HG02588 (cell line): ENCODE data around the gene POFUT2.

Source experiments
- ATAC-seq: cut with Tn5 transposase; IDR thresholded peaks from one replicate; pipeline ENCODE4 v1.9.1; 2021; ENCODE audit warnings: mild to moderate bottlenecking, moderate library complexity; ENCODE audit not compliant: unreplicated experiment

The POFUT2 gene

DNA sequence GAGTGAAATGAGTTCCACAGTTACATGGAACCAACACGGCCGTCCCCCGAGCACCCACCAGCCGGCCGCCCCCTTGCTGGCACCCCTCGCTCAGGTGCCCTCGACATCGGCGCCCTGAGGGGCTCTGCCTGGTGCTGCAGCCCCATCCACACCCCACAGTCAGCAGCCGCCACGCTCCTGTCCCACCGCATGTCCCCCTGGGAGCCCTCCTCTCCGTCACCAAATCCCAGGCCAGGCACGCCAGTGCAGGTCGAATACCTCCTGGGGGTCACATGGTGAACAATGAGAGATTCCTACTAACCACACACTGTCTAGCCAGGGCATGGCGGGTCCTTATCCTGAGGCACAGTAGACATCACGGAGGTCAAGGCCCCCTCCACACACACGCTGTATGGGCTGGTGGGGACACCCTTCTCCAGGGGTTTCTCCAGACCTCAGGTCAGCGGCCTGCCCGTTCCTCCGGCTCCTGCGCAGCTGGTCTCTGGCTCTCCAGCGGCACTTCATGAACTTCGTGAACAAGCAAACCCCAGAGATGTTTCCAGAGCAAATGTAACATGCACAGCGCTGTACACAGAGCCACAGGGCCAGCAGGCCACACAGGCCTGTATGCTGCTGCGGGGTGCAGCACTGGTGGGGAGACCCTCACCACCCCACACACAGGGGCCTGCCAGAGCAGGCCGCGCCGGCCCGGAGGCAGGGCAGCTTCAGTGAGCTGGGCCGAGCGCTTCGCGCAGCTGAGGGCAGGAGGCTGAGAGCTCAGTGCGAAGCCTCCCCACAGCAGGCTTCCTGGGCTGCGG lies 21.8 kb downstream of the POFUT2 start:
- ATAC-seq = no peak

DNA sequence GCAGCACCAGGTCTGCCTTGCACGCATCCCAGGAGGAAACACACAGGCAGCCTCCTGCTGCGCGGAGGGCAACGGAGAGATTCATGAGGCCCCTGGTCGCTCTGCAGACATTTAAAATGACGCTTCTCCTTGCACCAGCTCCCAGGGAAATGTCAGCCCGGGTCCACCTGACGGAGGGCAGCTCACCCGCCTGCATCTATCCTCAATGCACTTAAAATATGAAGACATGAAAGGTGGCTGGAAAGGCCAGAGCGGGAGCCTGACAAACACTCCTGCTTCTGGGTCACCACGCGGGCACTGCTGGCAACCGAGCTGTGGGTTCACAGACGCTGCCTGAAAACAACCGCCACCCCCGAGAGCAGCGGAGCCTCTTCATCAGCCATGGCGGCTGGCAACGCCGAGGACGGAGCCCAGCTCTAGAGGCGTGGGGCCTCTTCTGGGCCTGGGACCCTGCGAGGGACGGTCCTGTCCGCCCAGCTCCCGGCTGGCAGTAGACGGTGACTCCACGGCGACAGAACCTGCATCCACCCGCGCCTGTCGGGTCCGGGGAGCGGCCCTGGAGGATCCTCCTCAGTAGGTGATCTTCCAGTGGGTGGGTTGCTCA lies 22.7 kb downstream of the POFUT2 start:
- ATAC-seq = no peak

DNA sequence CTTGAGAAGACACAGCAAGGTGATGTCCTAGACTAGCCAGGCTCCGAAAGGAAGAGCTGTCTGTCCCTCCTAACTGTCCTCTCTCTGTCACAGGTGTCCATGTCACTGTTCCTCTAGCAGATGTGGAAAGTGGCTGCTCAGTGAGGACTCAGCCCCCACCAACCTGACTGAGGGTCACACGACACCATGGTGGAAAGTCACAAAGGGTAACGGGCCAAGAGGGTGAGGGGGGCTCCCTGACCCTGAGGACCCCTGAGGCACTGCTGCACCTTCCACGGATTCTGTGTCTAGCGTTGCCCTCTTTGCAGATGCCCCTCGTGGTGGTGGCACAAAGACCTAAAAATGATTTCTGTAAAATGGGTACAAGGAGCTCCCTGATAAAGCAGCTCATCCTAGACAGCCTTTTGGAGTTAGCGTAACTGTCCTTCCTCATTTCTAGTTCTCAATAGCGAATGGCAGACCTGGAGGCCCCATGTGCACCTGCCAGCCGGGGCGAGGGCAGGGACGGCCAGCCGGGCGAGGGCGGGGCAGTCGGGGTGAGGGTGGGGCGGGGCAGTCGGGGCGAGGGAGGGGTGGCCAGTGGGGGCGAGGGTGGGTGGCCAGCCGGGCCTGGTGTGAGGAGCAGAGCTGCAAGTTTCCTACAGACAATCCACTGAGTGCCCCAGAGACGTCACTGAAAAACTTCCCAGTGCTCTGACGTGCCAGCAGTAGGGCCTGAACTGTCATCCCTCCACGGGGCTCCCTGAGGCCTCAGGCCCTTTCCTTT lies 23.4 kb downstream of the POFUT2 start:
- no peak for ATAC-seq

DNA sequence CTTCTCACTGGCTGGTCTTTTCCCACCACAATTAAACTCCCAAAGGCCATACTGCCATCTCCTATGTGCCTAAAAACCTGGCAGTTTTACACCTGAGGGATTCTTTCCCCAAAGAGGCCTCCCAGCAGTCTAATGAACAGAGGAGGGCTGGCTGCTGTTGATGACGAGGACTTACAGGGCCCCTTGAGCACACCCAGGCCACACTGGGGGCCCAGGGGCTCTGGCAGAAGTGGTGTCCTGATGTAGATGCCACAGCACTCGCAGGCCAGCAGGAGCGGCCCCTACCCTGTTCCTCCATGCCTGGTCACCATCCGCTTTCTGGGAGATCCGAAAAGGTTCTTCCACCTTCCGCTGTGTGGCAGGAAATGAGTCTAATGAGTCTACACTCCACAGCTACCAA lies 24.2 kb downstream of the POFUT2 start:
- no peak for ATAC-seq

DNA sequence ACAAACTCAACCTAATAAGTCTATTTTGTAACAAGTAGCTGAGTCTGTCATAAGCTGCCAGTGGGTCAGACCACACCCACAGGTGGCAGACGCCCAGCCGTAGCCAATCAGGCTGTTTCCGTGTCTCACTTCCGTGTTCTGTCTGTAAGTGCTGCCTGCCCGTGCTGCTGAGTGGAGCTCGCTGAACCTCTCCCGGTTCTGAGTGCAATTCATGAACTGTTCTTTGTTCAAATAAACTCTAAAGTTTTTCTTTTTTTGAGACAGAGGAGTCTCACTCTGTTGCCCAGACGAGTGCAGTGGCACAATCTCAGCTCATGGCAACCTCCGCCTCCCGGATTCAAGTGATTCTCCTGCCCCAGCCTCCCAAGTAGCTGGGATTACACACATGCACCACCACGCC lies 25.1 kb downstream of the POFUT2 start:
- no peak for ATAC-seq

DNA sequence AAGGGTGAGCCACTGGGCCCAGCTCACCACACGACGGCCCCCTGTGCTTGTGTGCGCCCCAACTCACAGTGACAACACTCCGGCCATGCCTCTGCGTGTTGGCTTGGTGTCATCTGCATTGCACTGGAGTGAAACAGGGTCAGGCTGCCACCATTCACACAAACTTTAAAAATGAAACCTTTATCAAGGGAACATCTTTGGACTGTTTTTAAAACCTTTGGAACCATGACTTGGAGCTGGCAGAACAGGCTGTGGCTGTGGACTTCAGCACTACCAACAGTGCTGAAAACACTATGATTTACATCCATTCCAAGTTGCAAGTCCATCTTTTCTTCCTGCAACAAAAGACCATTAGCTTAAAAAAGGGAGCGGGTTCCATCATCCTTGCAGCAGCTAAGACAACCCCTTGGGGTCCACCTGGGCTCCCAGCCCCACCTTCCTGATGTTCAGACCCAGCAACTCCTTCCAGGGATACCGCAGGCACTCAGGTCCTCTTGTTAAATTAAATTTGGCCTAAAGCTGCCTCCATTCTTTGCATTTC lies 25.6 kb downstream of the POFUT2 start:
- ATAC-seq = no peak

DNA sequence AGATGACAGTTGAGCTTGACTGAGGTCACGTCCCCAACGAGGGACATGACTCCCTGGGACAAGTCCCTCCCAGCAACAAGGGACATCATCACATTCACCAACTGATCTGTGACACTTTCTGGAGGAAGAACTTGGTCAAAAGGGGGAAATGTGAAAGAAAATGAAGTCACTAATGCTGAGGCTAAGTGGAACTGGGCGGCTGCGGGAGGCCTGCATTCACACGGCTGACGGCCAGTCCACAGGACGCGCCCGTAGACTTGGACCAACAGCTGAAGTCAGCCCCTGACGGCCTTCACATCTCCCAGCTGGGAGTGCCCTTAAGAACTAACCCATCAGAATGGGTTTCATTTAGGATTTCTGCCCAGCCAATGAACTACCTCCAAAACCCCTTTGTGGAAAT lies 26.6 kb downstream of the POFUT2 start:
- no peak for ATAC-seq

DNA sequence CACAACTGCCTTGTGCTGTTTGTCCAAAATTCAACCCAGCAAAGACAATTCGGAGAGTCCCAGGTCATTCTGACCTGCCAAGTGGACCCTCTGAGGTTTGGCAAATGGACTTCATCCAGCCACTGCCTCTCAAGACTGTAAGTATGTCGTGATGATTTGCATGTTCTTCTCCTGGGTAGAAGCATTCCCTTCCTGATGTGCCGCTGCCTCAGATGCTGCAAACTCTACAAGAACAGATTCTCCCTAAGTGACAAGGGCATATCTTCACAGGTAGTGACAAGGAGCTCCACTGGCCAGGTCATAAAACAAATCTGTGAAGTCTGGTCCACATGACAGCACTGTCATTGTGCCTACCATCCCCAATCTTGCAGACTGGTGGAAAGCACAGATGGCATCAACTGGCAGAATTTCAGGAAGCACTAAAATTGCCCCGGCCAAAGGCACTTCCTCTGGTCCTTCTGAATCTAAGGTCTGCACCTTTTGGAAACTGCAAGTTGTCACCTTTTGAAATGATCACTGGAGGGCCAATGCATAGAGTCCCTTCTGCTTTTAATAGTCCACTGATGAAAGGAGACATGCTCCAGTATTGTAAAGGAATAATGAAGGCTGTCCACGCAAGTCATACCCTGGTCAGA lies 27.4 kb downstream of the POFUT2 start:
- ATAC-seq = no peak

DNA sequence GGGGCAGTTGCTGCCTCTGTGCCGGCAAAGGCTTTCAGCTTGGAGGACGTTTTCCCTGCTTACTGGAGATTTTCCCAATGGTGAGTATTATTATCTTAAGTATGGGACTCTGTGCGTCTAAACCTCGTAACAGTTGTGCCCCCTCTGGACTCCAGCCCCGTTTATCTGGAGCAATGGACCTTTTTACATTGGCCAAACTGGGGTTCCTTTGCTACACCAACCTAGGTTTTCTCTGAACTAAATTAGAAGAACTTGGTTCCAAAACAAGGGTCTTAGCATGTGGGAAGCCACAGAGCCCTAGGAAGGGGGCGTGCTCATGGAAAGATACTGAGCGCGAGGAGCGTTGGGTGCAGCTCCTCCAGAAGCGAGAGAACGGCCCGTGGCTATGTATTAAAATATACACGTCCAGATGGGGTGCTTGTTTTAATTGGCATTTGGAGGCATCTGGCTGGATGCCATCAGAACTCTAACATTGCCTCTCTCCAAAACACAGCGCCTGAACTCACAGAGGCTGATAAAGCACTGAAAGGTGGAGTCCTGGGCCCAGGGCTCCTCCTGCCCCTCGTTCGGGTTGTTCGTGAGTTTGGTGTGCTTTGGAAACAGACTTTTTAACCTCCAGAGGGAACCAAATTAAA lies 28.4 kb downstream of the POFUT2 start:
- no peak for ATAC-seq

DNA sequence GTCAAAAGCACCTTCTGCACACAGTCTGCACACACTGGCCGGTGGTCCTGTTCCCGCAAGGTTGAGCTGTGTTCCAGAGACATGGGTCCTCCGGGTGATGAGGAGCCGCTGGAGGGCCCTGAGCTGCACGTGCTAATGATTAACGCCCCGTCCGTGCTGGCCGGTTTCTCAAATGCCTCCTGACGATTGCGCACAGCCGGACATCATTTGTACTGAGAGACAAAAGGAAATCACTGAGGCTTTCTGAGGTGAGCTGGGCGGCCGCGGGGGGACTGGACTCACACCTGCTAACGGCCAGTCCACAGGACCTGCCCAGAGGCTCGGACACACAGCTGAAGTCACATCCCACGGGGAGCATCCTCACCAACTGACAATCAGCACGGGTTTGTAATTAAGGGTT lies 29.2 kb downstream of the POFUT2 start:
- no peak for ATAC-seq

DNA sequence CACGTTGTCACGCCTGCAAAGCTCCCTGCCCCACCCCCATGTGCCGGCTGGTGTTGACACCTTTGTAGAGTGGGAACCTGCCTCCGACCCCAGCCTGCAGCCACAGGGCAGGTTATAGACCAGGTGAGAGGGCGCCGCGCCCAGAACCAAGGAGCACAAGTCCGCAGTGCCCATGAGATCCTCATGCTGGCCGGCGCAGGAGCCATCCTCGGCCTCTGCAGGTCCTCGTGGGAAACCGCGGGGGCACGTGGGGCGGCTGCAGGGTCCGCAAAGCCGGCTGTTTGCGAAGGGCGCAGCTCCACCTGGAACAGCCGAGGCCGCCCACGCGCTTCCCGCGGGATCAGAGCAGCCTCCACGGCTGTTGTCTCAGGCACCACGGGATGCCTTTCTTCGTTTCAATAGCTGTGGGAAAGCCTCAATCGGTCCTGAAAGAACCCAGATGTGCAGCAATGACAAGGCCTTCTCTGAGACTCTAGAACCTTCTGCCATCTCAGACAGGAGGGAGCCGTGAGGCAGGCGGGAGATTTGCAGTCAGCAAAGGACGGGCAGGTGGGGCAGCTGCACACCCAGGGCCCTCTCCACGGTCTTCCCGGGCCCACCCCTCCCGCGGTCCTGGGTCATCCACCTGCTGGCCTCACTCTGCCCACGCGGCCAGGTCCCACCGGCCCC lies 29.9 kb downstream of the POFUT2 start:
- ATAC-seq = no peak

DNA sequence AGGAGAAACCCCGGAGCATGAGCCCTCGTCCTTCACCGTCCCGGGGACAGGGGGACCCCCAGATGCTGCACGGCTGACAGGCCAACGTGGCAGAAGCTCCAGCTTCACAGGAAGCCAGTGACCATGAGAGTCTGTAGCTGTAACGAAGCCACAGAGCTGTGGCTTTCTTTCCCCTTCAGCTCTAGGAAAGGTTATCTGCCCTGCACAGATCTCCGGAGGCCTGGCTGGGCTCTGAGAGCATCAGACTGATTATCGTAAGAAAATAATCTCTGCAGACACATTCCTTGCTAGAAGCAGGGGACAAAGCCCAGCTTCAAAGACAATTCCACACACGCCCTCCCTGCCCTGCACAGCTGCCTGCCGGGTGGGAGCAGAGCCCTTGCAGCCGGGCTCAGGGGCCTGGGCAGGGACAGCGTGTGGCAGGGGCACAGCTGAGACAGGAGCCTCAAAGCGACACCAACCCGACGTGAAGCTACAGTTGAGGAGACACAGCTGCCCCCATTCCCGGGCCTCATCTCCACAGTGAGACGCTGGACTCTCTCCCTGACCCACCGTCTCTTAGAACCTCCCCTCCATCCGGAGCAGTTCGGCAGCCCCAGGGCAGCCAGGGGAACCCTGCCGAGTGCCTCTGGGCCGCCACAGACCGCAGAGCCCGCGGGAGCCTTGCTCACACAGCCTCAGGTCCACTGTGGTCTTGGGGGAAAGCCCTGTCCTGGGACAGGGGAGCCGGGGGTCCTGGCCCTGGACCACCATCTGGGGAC lies 30.6 kb downstream of the POFUT2 start:
- no peak for ATAC-seq

DNA sequence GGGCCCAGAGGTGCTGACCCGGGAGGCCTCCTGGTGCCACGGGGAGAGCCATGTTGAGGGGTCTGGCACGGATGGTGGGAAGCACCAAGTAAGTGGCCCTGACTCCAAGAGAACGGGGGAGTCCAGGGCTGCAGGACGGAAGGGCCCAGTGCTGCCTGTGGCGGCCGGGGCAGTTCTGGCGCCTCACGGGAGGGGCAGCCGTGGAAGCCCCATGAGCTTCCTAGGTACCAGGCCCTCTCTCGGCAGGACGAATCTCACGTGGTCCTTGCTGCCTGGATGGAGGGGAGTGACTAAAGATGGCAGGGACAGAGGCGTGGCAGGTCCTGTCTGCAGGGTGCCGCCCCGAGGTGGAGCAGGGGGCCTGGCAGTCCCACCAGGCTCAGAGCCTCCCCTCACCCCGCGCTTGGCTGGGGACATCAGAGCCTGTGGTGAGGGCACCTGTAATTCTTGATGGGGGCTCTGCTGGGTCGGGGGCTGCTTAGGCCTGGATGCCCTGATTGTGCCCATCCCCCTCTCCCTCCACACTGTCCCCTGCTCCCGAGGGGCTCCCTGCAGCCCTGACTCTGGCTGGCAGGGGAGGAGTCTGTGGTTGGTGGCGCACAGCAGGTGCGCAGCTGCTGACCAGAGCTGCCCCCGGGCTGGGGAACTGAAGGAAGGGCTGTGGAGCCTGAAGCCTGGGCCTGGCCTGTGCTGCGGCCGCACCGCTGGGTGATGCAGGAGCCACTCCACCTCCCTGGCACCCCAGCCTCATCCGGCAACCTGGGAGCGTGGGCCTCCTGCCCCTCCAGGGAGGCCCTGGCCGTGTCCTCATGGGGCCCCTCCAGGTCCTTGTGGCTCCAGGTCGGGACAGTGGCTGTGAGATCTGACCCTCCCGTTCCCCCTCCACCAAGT lies 31.4 kb downstream of the POFUT2 start:
- ATAC-seq = no peak

DNA sequence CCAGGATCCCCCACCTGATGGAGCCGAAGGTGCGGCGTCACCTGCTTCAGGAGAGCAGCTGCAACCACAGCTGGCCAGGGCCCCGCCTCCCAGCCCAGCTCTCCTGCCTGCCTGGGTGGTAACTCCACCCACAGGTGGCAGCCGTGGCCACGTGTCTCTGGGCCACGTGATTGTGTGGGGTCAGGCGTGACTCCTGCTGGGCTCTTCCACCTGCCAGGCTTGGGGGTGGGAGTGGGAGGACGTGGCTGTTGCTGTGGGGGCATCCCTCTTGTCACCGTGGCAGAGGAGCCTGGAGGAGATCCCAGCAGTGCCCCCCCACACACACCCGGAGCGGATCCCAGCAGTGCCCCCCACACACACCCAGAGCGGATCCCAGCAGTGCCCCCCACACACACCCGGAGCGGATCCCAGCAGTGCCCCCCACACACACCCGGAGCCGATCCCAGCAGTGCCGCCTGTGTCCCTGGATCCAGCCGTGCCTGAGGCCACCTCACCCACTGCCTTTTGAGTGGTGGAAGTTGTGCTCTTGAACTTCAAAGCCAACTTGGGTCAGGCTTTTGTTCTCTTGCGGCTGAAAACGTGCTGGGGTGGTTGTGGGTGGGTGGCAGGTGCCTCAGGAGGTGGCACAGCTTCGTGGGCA lies 32.2 kb downstream of the POFUT2 start:
- no peak for ATAC-seq

DNA sequence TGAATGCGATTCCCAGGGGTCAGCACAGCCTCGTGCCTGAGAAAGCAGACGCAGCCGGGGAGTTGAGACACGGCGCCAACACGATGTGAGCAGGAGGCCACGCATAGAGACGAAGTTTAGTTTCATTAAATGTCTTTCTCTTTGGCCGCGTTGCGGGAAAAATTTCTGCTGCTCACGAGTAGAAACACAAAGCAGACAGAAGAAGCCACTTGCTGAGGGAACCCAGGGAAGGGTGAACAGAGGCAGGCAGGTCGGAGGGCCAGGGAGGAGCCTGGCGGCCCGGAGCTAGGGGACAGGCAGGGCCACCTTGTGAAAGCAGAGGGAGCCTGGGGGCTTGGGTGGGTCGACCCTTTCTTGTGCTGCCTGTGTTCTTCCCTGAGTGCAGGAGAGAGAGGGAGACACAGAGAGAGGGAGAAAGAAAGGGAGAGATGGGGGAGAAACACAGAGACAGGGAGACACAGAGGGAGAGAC lies 33.2 kb downstream of the POFUT2 start:
- ATAC-seq = no peak

DNA sequence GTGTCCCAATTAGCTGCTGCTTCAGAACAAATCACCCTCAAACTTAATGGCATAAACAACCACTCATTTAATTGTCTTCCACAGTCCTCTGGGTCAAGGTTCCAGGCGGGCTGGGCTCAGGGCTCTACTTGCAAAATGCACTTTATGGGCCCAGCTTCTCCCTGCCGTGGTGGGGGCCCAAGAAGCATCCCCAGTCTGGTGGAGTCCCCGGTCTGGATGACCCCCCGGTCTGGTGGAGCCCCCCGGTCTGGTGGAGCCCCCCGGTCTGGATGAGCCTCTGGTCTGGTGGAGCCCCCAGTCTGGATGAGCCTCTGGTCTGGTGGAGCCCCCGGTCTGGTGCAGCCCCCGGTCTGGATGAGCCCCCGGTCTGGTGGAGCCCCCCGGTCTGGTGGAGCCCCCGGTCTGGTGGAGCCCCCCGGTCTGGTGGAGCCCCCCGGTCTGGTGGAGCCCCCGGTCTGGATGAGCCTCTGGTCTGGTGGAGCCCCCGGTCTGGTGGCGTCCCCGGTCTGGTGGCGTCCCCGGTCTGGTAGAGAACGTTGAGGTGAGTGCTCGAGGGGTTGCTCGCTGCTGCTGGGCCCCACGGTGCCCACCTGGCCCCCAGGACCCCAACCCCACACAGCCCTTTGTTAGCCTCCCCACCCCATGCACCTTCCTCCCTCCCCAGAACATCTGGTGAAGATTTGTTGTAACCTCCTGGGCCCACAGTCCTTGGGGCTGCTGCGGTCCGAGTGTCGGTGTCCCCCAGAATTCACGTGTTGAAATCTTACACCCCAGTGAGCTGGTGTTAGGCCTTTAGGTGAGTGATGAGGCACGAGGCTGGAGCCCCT lies 33.8 kb downstream of the POFUT2 start:
- ATAC-seq = no peak

DNA sequence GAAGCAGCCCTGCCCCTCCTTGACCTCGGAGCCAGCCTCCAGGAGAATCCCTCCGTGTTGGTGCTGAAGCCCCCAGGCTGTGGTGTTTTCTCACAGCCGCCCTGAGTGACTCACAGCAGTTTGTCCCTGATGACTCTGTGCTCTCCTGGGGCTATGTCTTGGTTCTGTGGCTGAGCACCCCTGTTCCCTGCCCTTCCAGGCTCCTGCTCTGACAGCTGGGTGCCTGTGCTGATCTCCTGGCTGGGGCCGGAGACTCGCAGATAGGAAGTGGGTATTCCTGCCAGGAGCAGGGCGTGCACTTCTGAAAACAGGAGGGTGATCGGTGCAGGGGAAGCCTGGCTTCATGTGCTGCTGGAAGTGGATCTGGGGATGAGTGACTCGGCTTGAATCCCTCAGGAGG lies 34.5 kb downstream of the POFUT2 start:
- ATAC-seq = no peak
